HepG2 (cell line): ENCODE data around the gene GMEB2. TPM values are rescaled to one million over a fixed set of nuclear protein-coding genes. Genes with fewer than 3 reads are reported as not detected.

Experiments used
- ARHGAP35 ChIP-seq: sonication (generic); formaldehyde crosslinking; IDR thresholded peaks from 2 replicates; pipeline ENCODE4 v1.9.0; 2022; ENCODE audit warnings: mild to moderate bottlenecking, inconsistent platforms, moderate library complexity, missing genetic modification reagents, borderline replicate concordance
- ARNT ChIP-seq: fragments of 450-650 bp; IDR thresholded peaks from 2 replicates; pipeline ENCODE4 v1.6.1; 2017
- E2F1 ChIP-seq: sonication (generic); formaldehyde crosslinking; IDR thresholded peaks from 2 replicates; pipeline ENCODE4 v1.5.0; 2020; ENCODE audit warnings: missing genetic modification reagents
- FIP1L1 ChIP-seq: fragments of 200-400 bp; formaldehyde crosslinking; IDR thresholded peaks from 2 replicates; pipeline ENCODE4 v1.6.1; 2018; ENCODE audit warnings: low read depth, mild to moderate bottlenecking, low read length, moderate library complexity, borderline replicate concordance; ENCODE audit not compliant: insufficient read depth
- HDAC6 ChIP-seq: fragments of 200-600 bp; sonication (generic); IDR thresholded peaks from 2 replicates; pipeline ENCODE4 v1.7.0; 2017; ENCODE audit warnings: mild to moderate bottlenecking, antibody characterized with exemption, low read length, low read depth
- IKZF4 ChIP-seq: sonication (generic); formaldehyde crosslinking; IDR thresholded peaks from 2 replicates; pipeline ENCODE4 v1.5.1; 2020; ENCODE audit warnings: borderline replicate concordance, mild to moderate bottlenecking, low read depth, missing genetic modification reagents; ENCODE audit errors: not compliant biosample characterization
- MLX ChIP-seq: IDR thresholded peaks from 2 replicates; pipeline ENCODE4 v1.6.1; 2016
- NFYC ChIP-seq: IDR thresholded peaks from 2 replicates; pipeline ENCODE4 v1.6.1; 2016; ENCODE audit warnings: missing genetic modification reagents, missing compliant biosample characterization
- NR2F6 ChIP-seq, 2 experiments: IDR thresholded peaks; 2 replicates each; pipeline ENCODE4 v1.6.1; 2016; ENCODE audit warnings: antibody characterized with exemption in 1 of 2, mild to moderate bottlenecking in 1 of 2
- PRDM10 ChIP-seq: sonication (generic); formaldehyde crosslinking; IDR thresholded peaks from 2 replicates; pipeline ENCODE4 v1.4.0; 2020; ENCODE audit warnings: low read depth, missing genetic modification reagents
- SPEN ChIP-seq: sonication (generic); formaldehyde crosslinking; IDR thresholded peaks from 2 replicates; pipeline ENCODE4 v1.5.1; 2020; ENCODE audit warnings: low read depth, mild to moderate bottlenecking, missing genetic modification reagents
- TEF ChIP-seq: sonication (generic); formaldehyde crosslinking; IDR thresholded peaks from 2 replicates; pipeline ENCODE4 v1.5.0; 2020; ENCODE audit warnings: missing genetic modification reagents
- TRAFD1 ChIP-seq: sonication (generic); formaldehyde crosslinking; IDR thresholded peaks from 2 replicates; pipeline ENCODE4 v1.5.1; 2020; ENCODE audit warnings: missing genetic modification reagents, mild to moderate bottlenecking, borderline replicate concordance
- ZKSCAN8 ChIP-seq: IDR thresholded peaks from 2 replicates; pipeline ENCODE4 v1.6.1; 2016; ENCODE audit warnings: borderline replicate concordance, missing genetic modification reagents, missing compliant biosample characterization
- ZNF451 ChIP-seq: sonication (generic); formaldehyde crosslinking; IDR thresholded peaks from 2 replicates; pipeline ENCODE4 v1.5.0; 2020; ENCODE audit warnings: mild to moderate bottlenecking, missing genetic modification reagents
- ZNF558 ChIP-seq: sonication (generic); formaldehyde crosslinking; IDR thresholded peaks from 2 replicates; pipeline ENCODE4 v1.9.0; 2022; ENCODE audit warnings: mild to moderate bottlenecking, missing genetic modification reagents, borderline replicate concordance
- ZNF619 ChIP-seq: sonication (generic); formaldehyde crosslinking; IDR thresholded peaks from 2 replicates; pipeline ENCODE4 v1.4.0; 2020; ENCODE audit warnings: mild to moderate bottlenecking, missing genetic modification reagents
- ZNF720 ChIP-seq: sonication (generic); formaldehyde crosslinking; IDR thresholded peaks from 2 replicates; pipeline ENCODE4 v1.4.0; 2020; ENCODE audit warnings: missing genetic modification reagents
- ZNF879 ChIP-seq: sonication (generic); formaldehyde crosslinking; IDR thresholded peaks from 2 replicates; pipeline ENCODE4 v1.8.1; 2023; ENCODE audit warnings: missing genetic modification reagents
- ZSCAN9 ChIP-seq: IDR thresholded peaks from 2 replicates; pipeline ENCODE4 v1.6.1; 2016; ENCODE audit warnings: borderline replicate concordance
- polyA plus RNA-seq, 8 experiments: library from polyadenylated mRNA; depleted of rRNA in 3 of 8; stranded (reverse) in 7 of 8; unstranded in 1 of 8; fragments of >200 nt; fragmentation: Illumina TruSeq in 4 of 8; extraction: Trizol in 4 of 8; gene quantifications; 2 replicates each; pipeline versions ENCODE4 v1.2.1 to v1.2.3, GENCODE V29; 2011 to 2016; ENCODE audit warnings: low read depth in 4 of 8, missing spikeins in 1 of 8, mixed read lengths in 1 of 8; ENCODE audit not compliant: insufficient read depth in 1 of 8
- total RNA-seq, 5 experiments: library from RNA; depleted of rRNA; stranded (reverse); fragments of >200 nt; fragmentation: Illumina TruSeq; extraction: Trizol; gene quantifications; 2 replicates each; pipeline ENCODE4 v1.2.3, GENCODE V29; 2016; ENCODE audit warnings: low read depth in 1 of 5

Gene GMEB2
- total and polyA plus RNA-seq, 2 of the 13 experiments (the other 11 are each of a cell fraction or from before 2014, with no cell fraction given) = 10.6 to 12.4 TPM

GRCh38 chr20:63628246-63628975 is 1.5 kb upstream of the GMEB2 start (continued):
- peak; percentile 89 for TF ChIP-seq PRDM10 (CRISPR knock-in tag)
- TF ChIP-seq ARHGAP35 (CRISPR knock-in tag) = peak; percentile 86
- TF ChIP-seq SPEN (CRISPR knock-in tag) = peak; percentile 90
- TF ChIP-seq ZNF451 (CRISPR knock-in tag) = peak; percentile 82; the same call in 1 of the 2 replicates
- no peak for TF ChIP-seq ZNF619 (CRISPR knock-in tag)
- no peak for TF ChIP-seq ARNT
- TF ChIP-seq TEF = 0 out of 2 replicates have a peak, but pooled peaks have one; percentile 70
- TF ChIP-seq ZNF720 (CRISPR knock-in tag) = 0 out of 2 replicates have a peak, but pooled peaks have one; percentile 55
- TF ChIP-seq E2F1 (CRISPR knock-in tag) = peak; percentile 81
- TF ChIP-seq MLX = peak; percentile 21; the same call in 1 of the 2 replicates
- TF ChIP-seq NR2F6 (IDR thresholded peaks at IDR 0.05) = peak; percentile 80
- peak; percentile 90 for TF ChIP-seq NR2F6 (CRISPR knock-in tag; IDR thresholded peaks at IDR 0.05)
- peak; percentile 82; the same call in 1 of the 2 replicates for TF ChIP-seq ZNF879 (CRISPR knock-in tag)
- TF ChIP-seq FIP1L1 = 0 out of 2 replicates have a peak, but pooled peaks have one; percentile 80
- peak; percentile 63; the same call in 1 of the 2 replicates for TF ChIP-seq NFYC (CRISPR knock-in tag)
- TF ChIP-seq TRAFD1 (CRISPR knock-in tag) = peak; percentile 76; the same call in 1 of the 2 replicates
- no peak for TF ChIP-seq HDAC6
- peak; percentile 95; the same call in 1 of the 2 replicates for TF ChIP-seq ZKSCAN8 (CRISPR knock-in tag)
- TF ChIP-seq ZNF558 (CRISPR knock-in tag) = no peak; the same call in 1 of the 2 replicates
- peak; percentile 90; the same call in 1 of the 2 replicates for TF ChIP-seq ZSCAN9 (CRISPR knock-in tag)
- peak; percentile 97 for TF ChIP-seq IKZF4
